Activated T-helper 2 cell treated with anti-CD3 and anti-CD28 coated beads, Interferon-gamma antibody, Interleukin-2, Interleukin-4, amounts not matched to agents 10 μg/mL and 5 μg/mL and 100 μg/mL, durations not matched to agents 14 hours and 24 hours and 36 hours (primary cell): ENCODE measurements around the gene SLC25A18. TPM values are rescaled to one million over a fixed set of nuclear protein-coding genes. Genes with fewer than 3 reads are reported as not detected.
A peak's percentile ranks its signal among the peaks of the same experiment; 100 is the strongest.

ENCODE experiments used
- DNase-seq: peaks from one replicate; pipeline ENCODE4 v3.0.0; 2021; ENCODE audit warnings: low spot score
- H3K27ac Mint-ChIP-seq: one replicate; pipeline ENCODE4 v1.8.0; 2021; ENCODE audit warnings: mixed read lengths
- H3K27me3 Mint-ChIP-seq: one replicate; pipeline ENCODE4 v1.8.0; 2021; ENCODE audit warnings: low read depth, mixed read lengths
- H3K36me3 Mint-ChIP-seq: one replicate; pipeline ENCODE4 v1.8.0; 2021; ENCODE audit warnings: low read depth, mixed read lengths
- H3K4me1 Mint-ChIP-seq: one replicate; pipeline ENCODE4 v1.8.0; 2021; ENCODE audit warnings: low read depth, mixed read lengths
- H3K4me3 Mint-ChIP-seq: one replicate; pipeline ENCODE4 v1.8.0; 2021; ENCODE audit warnings: low read depth, mild to moderate bottlenecking, moderate library complexity, mixed read lengths
- H3K9me3 Mint-ChIP-seq: one replicate; pipeline ENCODE4 v1.8.0; 2021; ENCODE audit warnings: mixed read lengths
- intact Hi-C: fragments of 100-400 bp; cut with micrococcal nuclease; formaldehyde crosslinking; loops from one replicate; pipeline ENCODE4 v1.15.1; 2023
- total RNA-seq: library from RNA; stranded (reverse); gene quantifications from 2 replicates; pipeline ENCODE4 v1.2.3, GENCODE V29; 2022

Gene SLC25A18
- total RNA-seq, 1 donor from 2014 or later: not detected

GRCh38 chr22:17597217-17597616 lies 33.9 kb downstream of the SLC25A18 start:
- no peak overlapping the region for H3K27ac Mint-ChIP-seq

GRCh38 chr22:17598318-17598717 lies 35.0 kb downstream of the SLC25A18 start:
- no peak overlapping the region for H3K27ac Mint-ChIP-seq

More at GRCh38 chr22:17597217-17597616, 33.9 kb downstream of the SLC25A18 start:
- peaks cover 71% of the 10 kb centered on the region for H3K36me3 Mint-ChIP-seq
- no peaks in the 10 kb centered on the region for H3K27me3 Mint-ChIP-seq
- intact Hi-C loops: no loop called here
- DNase-seq: no peak
- no peaks in the 10 kb centered on the region for H3K4me1 Mint-ChIP-seq
- no peak overlapping the region for H3K4me3 Mint-ChIP-seq
- H3K9me3 Mint-ChIP-seq: no peaks in the 10 kb centered on the region

GRCh38 chr22:17601031-17601430 lies 37.7 kb downstream of the SLC25A18 start:
- Mint-ChIP-seq H3K9me3 (no peaks in the 10 kb centered on the region), H3K4me3 (no peak overlapping the region), H3K27ac (no peak overlapping the region), H3K4me1 (peaks cover 4% of the 10 kb centered on the region), H3K27me3 (no peaks in the 10 kb centered on the region), H3K36me3 (peaks cover 43% of the 10 kb centered on the region)
- no peak for DNase-seq
- intact Hi-C loops: no loop called here

More at GRCh38 chr22:17598318-17598717, 35.0 kb downstream of the SLC25A18 start:
- no peaks in the 10 kb centered on the region for H3K4me1 Mint-ChIP-seq
- H3K9me3 Mint-ChIP-seq: no peaks in the 10 kb centered on the region
- no peak overlapping the region for H3K4me3 Mint-ChIP-seq
- no peaks in the 10 kb centered on the region for H3K27me3 Mint-ChIP-seq
- H3K36me3 Mint-ChIP-seq: peaks cover 62% of the 10 kb centered on the region
- no peak for DNase-seq
- intact Hi-C loops: no loop called here

- Mint-ChIP-seq H3K4me1 (peaks cover 4% of the 10 kb centered on the region), H3K9me3 (no peaks in the 10 kb centered on the region), H3K27ac (no peak overlapping the region), H3K27me3 (no peaks in the 10 kb centered on the region), H3K36me3 (peaks cover 22% of the 10 kb centered on the region), H3K4me3 (no peak overlapping the region)
- no peak for DNase-seq
- intact Hi-C loops: no loop called here
Measured at GRCh38 chr22:17603668-17604067, 40.4 kb downstream of the SLC25A18 start.

GRCh38 chr22:17606496-17606895 lies 43.2 kb downstream of the SLC25A18 start:
- intact Hi-C loops: no loop called here
- peaks cover 19% of the 10 kb centered on the region for H3K36me3 Mint-ChIP-seq
- H3K4me1 Mint-ChIP-seq: peaks cover 4% of the 10 kb centered on the region
- no peaks in the 10 kb centered on the region for H3K27me3 Mint-ChIP-seq
- no peak overlapping the region for H3K27ac Mint-ChIP-seq
- H3K4me3 Mint-ChIP-seq: no peak overlapping the region
- no peak for DNase-seq
- H3K9me3 Mint-ChIP-seq: no peaks in the 10 kb centered on the region

- H3K36me3 Mint-ChIP-seq: peaks cover 32% of the 10 kb centered on the region
- H3K27me3 Mint-ChIP-seq: no peaks in the 10 kb centered on the region
- no peak overlapping the region for H3K27ac Mint-ChIP-seq
- H3K9me3 Mint-ChIP-seq: no peaks in the 10 kb centered on the region
- no peak for DNase-seq
- no peak overlapping the region for H3K4me3 Mint-ChIP-seq
- H3K4me1 Mint-ChIP-seq: peaks cover 4% of the 10 kb centered on the region
- intact Hi-C loops: no loop called here
Measured at GRCh38 chr22:17607891-17608521, 44.7 kb downstream of the SLC25A18 start.

GRCh38 chr22:17612057-17612456 lies 48.8 kb downstream of the SLC25A18 start:
- H3K4me1 Mint-ChIP-seq: no peaks in the 10 kb centered on the region
- H3K36me3 Mint-ChIP-seq: peaks cover 33% of the 10 kb centered on the region
- no peaks in the 10 kb centered on the region for H3K9me3 Mint-ChIP-seq
- H3K4me3 Mint-ChIP-seq: no peak overlapping the region
- no peak for DNase-seq
- H3K27ac Mint-ChIP-seq: no peak overlapping the region
- intact Hi-C loops: no loop called here
- no peaks in the 10 kb centered on the region for H3K27me3 Mint-ChIP-seq

GRCh38 chr22:17613280-17613679 lies 50.0 kb downstream of the SLC25A18 start:
- Mint-ChIP-seq H3K4me3 (no peak overlapping the region), H3K27ac (no peak overlapping the region), H3K9me3 (no peaks in the 10 kb centered on the region), H3K36me3 (peaks cover 36% of the 10 kb centered on the region), H3K27me3 (no peaks in the 10 kb centered on the region), H3K4me1 (no peaks in the 10 kb centered on the region)
- intact Hi-C loops: no loop called here
- no peak for DNase-seq

- Mint-ChIP-seq H3K36me3 (peaks cover 18% of the 10 kb centered on the region), H3K4me1 (peaks cover 8% of the 10 kb centered on the region), H3K27ac (peak overlapping the region; percentile 89), H3K27me3 (no peaks in the 10 kb centered on the region), H3K4me3 (peak overlapping the region; percentile 96), H3K9me3 (no peaks in the 10 kb centered on the region)
- DNase-seq: no peak
- intact Hi-C loops: loop anchor here (1.0 kb wide), 1 partner anchor 10 kb away; the partner anchor contains the start of gene BCL2L13
Measured at GRCh38 chr22:17627961-17628405, 64.7 kb downstream of the SLC25A18 start.

GRCh38 chr22:17628406-17629172 lies 65.3 kb downstream of the SLC25A18 start, which contains the start of gene ATP6V1E1:
Gene ATP6V1E1 (minus strand): TSS chr22:17628749. CDS start chr22:17628635, 114 bp downstream.
- Mint-ChIP-seq H3K36me3 (peaks cover 15% of the 10 kb centered on the region), H3K4me1 (peaks cover 8% of the 10 kb centered on the region), H3K9me3 (no peaks in the 10 kb centered on the region), H3K27me3 (no peaks in the 10 kb centered on the region), H3K27ac (peak within 1 kb of the TSS; percentile 89), H3K4me3 (peak within 1 kb of the TSS; percentile 96)
- intact Hi-C loops: loop anchor here (1.0 kb wide), 1 partner anchor 10 kb away; the partner anchor contains the start of gene BCL2L13
- peak; percentile 93 for DNase-seq

- H3K27me3 Mint-ChIP-seq: no peaks in the 10 kb centered on the region
- intact Hi-C loops: no loop called here
- DNase-seq: no peak
- H3K36me3 Mint-ChIP-seq: peaks cover 10% of the 10 kb centered on the region
- H3K9me3 Mint-ChIP-seq: no peaks in the 10 kb centered on the region
- peak overlapping the region; percentile 89 for H3K27ac Mint-ChIP-seq
- H3K4me1 Mint-ChIP-seq: peaks cover 4% of the 10 kb centered on the region
- H3K4me3 Mint-ChIP-seq: peak overlapping the region; percentile 96
Measured at GRCh38 chr22:17629173-17629489, 65.8 kb downstream of the SLC25A18 start.

- Mint-ChIP-seq H3K36me3 (peaks cover 9% of the 10 kb centered on the region), H3K4me1 (peaks cover 4% of the 10 kb centered on the region), H3K4me3 (peak overlapping the region; percentile 62), H3K27me3 (no peaks in the 10 kb centered on the region), H3K9me3 (no peaks in the 10 kb centered on the region), H3K27ac (no peak overlapping the region)
- no peak for DNase-seq
- intact Hi-C loops: no loop called here
Measured at GRCh38 chr22:17629641-17630040, 66.3 kb downstream of the SLC25A18 start.

- Mint-ChIP-seq H3K27me3 (no peaks in the 10 kb centered on the region), H3K36me3 (peaks cover 6% of the 10 kb centered on the region), H3K4me1 (peaks cover 4% of the 10 kb centered on the region), H3K9me3 (no peaks in the 10 kb centered on the region), H3K27ac (no peak overlapping the region), H3K4me3 (no peak overlapping the region)
- intact Hi-C loops: no loop called here
- DNase-seq: no peak
Measured at GRCh38 chr22:17631076-17631565, 67.8 kb downstream of the SLC25A18 start.
